Epithelial cell of proximal tubule (primary cell): ENCODE data around the gene DCAF8L1. TPM values are rescaled to one million over a fixed set of nuclear protein-coding genes. Genes with fewer than 3 reads are reported as not detected.

ENCODE experiments used
- DNase-seq: peaks from one replicate; pipeline ENCODE4 v3.0.0-alpha.2; 2011; ENCODE audit warnings: low read depth
- H3K4me3 ChIP-seq: 2 replicates; pipeline ENCODE4 v1.5.1; 2011; ENCODE audit warnings: low read depth, mild to moderate bottlenecking, low read length
- CTCF ChIP-seq: conservative IDR thresholded peaks from 2 replicates; pipeline ENCODE4 v1.5.1; 2012; ENCODE audit warnings: low read depth, mild to moderate bottlenecking, low read length
- total RNA-seq: library from RNA; depleted of rRNA; stranded (reverse); fragments of >200 nt; gene quantifications from 2 replicates; pipeline ENCODE4 v1.2.3, GENCODE V29; 2015

The DCAF8L1 gene
- total RNA-seq = not detected in 2 replicates

DNA sequence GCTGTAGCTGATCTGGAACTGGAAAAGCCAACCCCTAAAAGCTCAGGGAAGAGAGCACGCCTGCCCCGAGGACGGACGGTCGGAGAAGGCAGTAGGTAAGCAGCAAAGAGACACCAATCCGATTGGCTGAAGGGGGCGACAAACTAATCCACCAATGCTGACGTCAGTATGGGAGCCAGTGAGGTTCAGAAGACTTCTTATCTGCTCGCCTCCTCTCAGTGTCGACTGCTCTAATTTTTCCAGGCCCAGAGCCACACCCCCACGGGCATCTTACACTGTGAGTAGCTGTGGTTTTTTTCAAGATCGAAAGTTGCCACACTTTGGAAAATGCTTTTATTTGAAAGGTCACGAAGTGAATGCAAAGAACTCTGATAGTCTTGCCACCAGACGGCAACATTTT lies at the start of gene DCAF8L1:
TSS of gene DCAF8L1 (minus strand) at position 101 of the 400 bp plus-strand sequence. CDS start 115 bp downstream, outside the sequence.
- no peak for TF ChIP-seq CTCF
- no peak within 1 kb of the TSS for H3K4me3 ChIP-seq
- DNase-seq = no peak

- TF ChIP-seq CTCF = no peak
- DNase-seq = no peak
- no peak overlapping the region for H3K4me3 ChIP-seq
Measured at GRCh38 chrX:28022371-28022770, 41.1 kb upstream of the DCAF8L1 start.

- H3K4me3 ChIP-seq = no peak overlapping the region
- no peak for TF ChIP-seq CTCF
- DNase-seq = no peak
Measured at GRCh38 chrX:28016823-28017222, 35.6 kb upstream of the DCAF8L1 start.

DNA sequence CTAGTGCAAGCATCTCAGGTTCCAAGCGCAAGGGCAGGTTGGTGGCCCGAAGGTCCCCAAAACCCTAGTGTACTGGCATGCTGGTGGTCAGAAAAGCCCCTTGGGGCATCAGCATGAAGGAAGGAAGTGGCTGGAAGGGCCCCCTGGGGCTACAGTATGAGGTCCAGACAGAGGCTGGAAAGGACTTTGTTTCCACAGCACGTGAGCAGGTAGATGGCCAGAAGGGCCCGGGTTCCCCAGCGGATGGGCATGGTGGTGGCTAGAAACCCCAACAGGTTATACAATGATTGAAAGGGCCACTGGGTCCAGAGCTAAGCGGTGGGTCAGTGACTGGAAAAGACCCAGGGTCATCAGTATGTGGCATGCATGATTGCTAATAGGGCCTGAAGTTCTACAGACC lies 34.7 kb upstream of the DCAF8L1 start:
- no peak for TF ChIP-seq CTCF
- no peak overlapping the region for H3K4me3 ChIP-seq
- no peak for DNase-seq

- TF ChIP-seq CTCF = no peak
- H3K4me3 ChIP-seq = no peak overlapping the region
- no peak for DNase-seq
Measured at GRCh38 chrX:28010875-28011274, 29.6 kb upstream of the DCAF8L1 start.

- no peak overlapping the region for H3K4me3 ChIP-seq
- no peak for DNase-seq
- no peak for TF ChIP-seq CTCF
Measured at GRCh38 chrX:27998666-27999065, 17.4 kb upstream of the DCAF8L1 start.

DNA sequence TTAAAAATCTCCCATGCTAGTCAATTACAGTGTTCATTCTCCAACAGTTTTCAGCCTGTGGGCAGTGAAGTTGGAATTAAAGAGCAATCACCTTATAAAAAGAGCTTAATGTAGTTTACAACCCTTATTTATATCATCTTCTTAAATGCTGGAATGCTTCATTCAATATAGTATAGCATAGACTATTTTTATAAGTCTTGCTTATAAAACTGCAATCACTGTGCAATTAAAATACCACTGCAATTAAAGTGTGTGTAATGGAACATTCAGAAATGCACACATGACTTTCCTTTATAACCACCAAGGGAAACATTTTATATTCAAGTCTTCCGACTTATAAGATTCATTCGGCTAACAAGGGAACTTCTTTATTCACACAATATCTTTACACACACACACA lies 16.4 kb upstream of the DCAF8L1 start:
- no peak overlapping the region for H3K4me3 ChIP-seq
- no peak for TF ChIP-seq CTCF
- DNase-seq = no peak
